Panc1 (cell line): ENCODE measurements around the gene LMAN2.
"Not testable (repeated sequence)": the region's sequence is repeated elsewhere in the genome, so short reads cannot be mapped to it uniquely, and the experiment has no call there.

Experiments used
- CTCF ChIP-seq: fragments of 450-650 bp; IDR thresholded peaks from 2 replicates; pipeline ENCODE4 v1.5.1; 2017; ENCODE audit warnings: mild to moderate bottlenecking
- SIN3A ChIP-seq: IDR thresholded peaks from 2 replicates; pipeline ENCODE4 v1.6.1; 2012; ENCODE audit warnings: low read depth, mild to moderate bottlenecking, low read length, moderate library complexity, borderline replicate concordance; ENCODE audit not compliant: insufficient read depth
- TCF7L2 ChIP-seq: IDR thresholded peaks from 2 replicates; pipeline ENCODE4 v1.6.1; 2011; ENCODE audit warnings: mild to moderate bottlenecking, low read depth, low read length, inconsistent platforms

DNA sequence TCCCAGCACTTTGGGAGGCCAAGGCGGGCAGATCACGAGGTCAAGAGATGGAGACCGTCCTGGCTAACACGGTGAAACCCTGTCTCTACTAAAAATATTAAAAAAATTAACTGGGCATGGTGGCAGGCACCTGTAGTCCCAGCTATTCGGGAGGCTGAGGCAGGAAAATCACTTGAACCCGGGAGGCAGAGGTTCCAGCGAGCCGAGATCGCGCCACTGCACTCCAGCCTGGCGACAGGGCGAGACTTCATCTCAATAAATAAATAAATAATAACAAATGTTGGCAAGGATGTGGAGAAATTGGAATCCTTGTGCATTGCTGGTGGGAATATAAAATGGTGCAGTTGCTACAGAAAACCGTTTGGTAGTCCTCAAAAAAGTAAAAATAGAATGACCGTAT is 8.5 kb downstream of the LMAN2 start:
- not testable (repeated sequence) for TF ChIP-seq CTCF, SIN3A, TCF7L2
